AG04449 (cell line): ENCODE data around the gene R3HDM2.
A peak's percentile ranks its signal among the peaks of the same experiment; 100 is the strongest.

Experiments used
- CTCF ChIA-PET: fragments of 350-600 bp; formaldehyde crosslinking; extraction: SDS; loops from one replicate; lab custom pipeline; 2021; ENCODE audit warnings: antibody characterized with exemption; lab: Yijun Ruan, JAX
- POLR2A ChIA-PET: fragments of 400-600, 350-600 bp; formaldehyde crosslinking; extraction: SDS; loops from one replicate; lab custom pipeline; 2020; ENCODE audit warnings: antibody characterized with exemption, inconsistent platforms; lab: Yijun Ruan, JAX
- DNase-seq: peaks from one replicate; pipeline ENCODE4 v3.0.0-alpha.2; 2010; ENCODE audit warnings: low read depth, low spot score
- H3K4me3 ChIP-seq: 2 replicates; pipeline ENCODE4 v1.5.1; 2011; ENCODE audit warnings: low read depth, mild to moderate bottlenecking, control low read depth, low read length
- CTCF ChIP-seq: IDR thresholded peaks from one replicate; pipeline ENCODE4 v1.5.1; 2011; ENCODE audit warnings: mild to moderate bottlenecking, moderate library complexity, low read length, control low read depth, inconsistent platforms; ENCODE audit not compliant: insufficient read depth; ENCODE audit errors: missing control alignments

The R3HDM2 gene

GRCh38 chr12:57225680-57226210, 205.1 kb downstream of the R3HDM2 start:
- H3K4me3 ChIP-seq, result no peak overlapping the region
- ChIA-PET POLR2A (interaction anchor here (1.9 kb wide), 1 partner anchor 12 kb away, joined by 5 read pairs; no protein-coding TSS in a partner anchor), CTCF (interaction anchor here (0.6 to 13.3 kb wide), 3 partner anchors 10 to 227 kb away, joined by 3 to 425 read pairs (median 290); partner anchors contain the start of gene NXPH4)
- no peak for TF ChIP-seq CTCF
- DNase-seq, result no peak

GRCh38 chr12:57224973-57225679, 205.7 kb downstream of the R3HDM2 start:
- POLR2A ChIA-PET, result no interaction called here
- no peak for DNase-seq
- no peak overlapping the region for H3K4me3 ChIP-seq
- TF ChIP-seq CTCF, result peak; percentile 53
- CTCF ChIA-PET, result interaction anchor here (0.6 to 13.3 kb wide), 4 partner anchors 10 to 238 kb away, joined by 3 to 425 read pairs (median 147); partner anchors contain the start of gene NXPH4

GRCh38 chr12:57224278-57224972, 206.4 kb downstream of the R3HDM2 start:
- no peak for DNase-seq
- CTCF ChIA-PET, result interaction anchor here (0.9 to 13.3 kb wide), 3 partner anchors 9 to 238 kb away, joined by 4 to 425 read pairs (median 290); partner anchors contain the start of gene NXPH4
- POLR2A ChIA-PET, result no interaction called here
- no peak overlapping the region for H3K4me3 ChIP-seq
- no peak for TF ChIP-seq CTCF

- ChIA-PET POLR2A (no interaction called here), CTCF (interaction anchor here (0.6 to 13.3 kb wide), 6 partner anchors 8 to 230 kb away, joined by 3 to 425 read pairs (median 4); partner anchors contain the start of gene NXPH4)
- H3K4me3 ChIP-seq, result no peak overlapping the region
- no peak for TF ChIP-seq CTCF
- DNase-seq, result no peak
These were observed 207.4 kb downstream of the R3HDM2 start for GRCh38 chr12:57223191-57224165.

- no peak for TF ChIP-seq CTCF
- POLR2A ChIA-PET, result no interaction called here
- no peak overlapping the region for H3K4me3 ChIP-seq
- CTCF ChIA-PET, result interaction anchor here (0.6 to 13.3 kb wide), 5 partner anchors 7 to 99 kb away, joined by 3 to 425 read pairs (median 5); partner anchors contain the start of gene NXPH4
- DNase-seq, result no peak
These were observed 208.3 kb downstream of the R3HDM2 start for GRCh38 chr12:57222286-57223190.
